Endothelial cell of umbilical vein (primary cell): ENCODE results near the gene ABLIM2. TPM values are rescaled to one million over a fixed set of nuclear protein-coding genes. Genes with fewer than 3 reads are reported as not detected.

Experiments used
- BruUV-seq: library from RNA; stranded (reverse); fragments of 400-500 nt; replicated peaks from 2 replicates; lab custom pipeline; 2021; lab: Mats Ljungman, UMichigan
- CTCF ChIA-PET: fragments of 300-600, 350-600 bp; sonication (Branson Sonifier 250); formaldehyde crosslinking; loops from one replicate; lab custom pipeline; 2021; ENCODE audit warnings: antibody characterized with exemption, inconsistent platforms; lab: Charles Lee
- POLR2A ChIA-PET: fragments of 300-600, 350-600 bp; sonication (Branson Sonifier 250); formaldehyde crosslinking; loops from one replicate; lab custom pipeline; 2021; ENCODE audit warnings: antibody characterized with exemption, inconsistent platforms; lab: Charles Lee
- DNase-seq: peaks from one replicate; pipeline ENCODE4 v3.0.0-alpha.2; 2011; ENCODE audit warnings: low read depth, low spot score
- FAIRE-seq: peaks from 2 replicates; lab custom pipeline; 2011; peaks lifted over from hg19 to GRCh38; lab: Jason Lieb, UNC
- H2AFZ ChIP-seq: 2 replicates; pipeline ENCODE4 v1.6.0; 2012; ENCODE audit warnings: low read depth, low read length, control low read depth, inconsistent platforms
- H3K27ac ChIP-seq: 2 replicates; pipeline ENCODE4 v1.5.1; 2011; ENCODE audit warnings: low read depth, mild to moderate bottlenecking, control low read depth, low read length, moderate library complexity; ENCODE audit not compliant: insufficient read depth
- H3K27me3 ChIP-seq, 2 experiments: 2 replicates each; pipeline versions ENCODE4 v1.6.0 to v1.6.1; 2011; ENCODE audit warnings: low read length in 2 of 2, mixed read lengths in 1 of 2; ENCODE audit not compliant: control insufficient read depth in 2 of 2, insufficient read depth in 2 of 2
- H3K36me3 ChIP-seq, 2 experiments: 2 replicates in 1 of 2; 3 replicates in 1 of 2; pipeline ENCODE4 v1.5.1; 2011; ENCODE audit warnings: low read length in 2 of 2, mild to moderate bottlenecking in 1 of 2, moderate library complexity in 1 of 2; ENCODE audit not compliant: control insufficient read depth in 2 of 2, insufficient read depth in 2 of 2; ENCODE audit errors: extremely low read depth in 1 of 2
- H3K4me1 ChIP-seq: 3 replicates; pipeline ENCODE4 v1.5.1; 2011; ENCODE audit warnings: mild to moderate bottlenecking, low read length; ENCODE audit not compliant: control insufficient read depth, insufficient read depth; ENCODE audit errors: extremely low read depth
- H3K4me2 ChIP-seq: 2 replicates; pipeline ENCODE4 v1.6.1; 2011; ENCODE audit warnings: low read length, control low read depth, mixed read lengths; ENCODE audit not compliant: insufficient read depth
- H3K4me3 ChIP-seq, 3 experiments: fragments of 200-600 bp in 1 of 3; sonication (generic), shearing (Covaris generic) in 1 of 3; replicated peaks in 1 of 3; 2 replicates each; pipeline ENCODE4 v1.5.1; 2011 to 2016; ENCODE audit warnings: control low read depth in 3 of 3, low read length in 3 of 3, mild to moderate bottlenecking in 2 of 3, inconsistent platforms in 1 of 3, low read depth in 1 of 3, moderate library complexity in 1 of 3; ENCODE audit not compliant: insufficient read depth in 1 of 3
- H3K79me2 ChIP-seq: 2 replicates; pipeline ENCODE4 v1.6.0; 2012; ENCODE audit warnings: low read length, inconsistent platforms; ENCODE audit not compliant: control insufficient read depth, insufficient read depth
- H3K9ac ChIP-seq: replicated peaks from 2 replicates; pipeline ENCODE3; 2011; ENCODE audit warnings: low read length, control low read depth; ENCODE audit not compliant: insufficient read depth; ENCODE audit errors: extremely low read depth
- H3K9me1 ChIP-seq: replicated peaks from 3 replicates; pipeline ENCODE4 v1.6.0; 2011; ENCODE audit warnings: mild to moderate bottlenecking, low read length; ENCODE audit not compliant: control insufficient read depth, insufficient read depth; ENCODE audit errors: extremely low read depth
- H3K9me3 ChIP-seq: replicated peaks from 2 replicates; pipeline ENCODE4 v1.5.1; 2012; ENCODE audit warnings: low read length, inconsistent platforms; ENCODE audit not compliant: control insufficient read depth, insufficient read depth
- H4K20me1 ChIP-seq: replicated peaks from 2 replicates; pipeline ENCODE3; 2011; ENCODE audit warnings: mild to moderate bottlenecking, low read length; ENCODE audit not compliant: control insufficient read depth, insufficient read depth; ENCODE audit errors: extremely low read depth
- CTCF ChIP-seq, 2 donors: IDR thresholded peaks; 1 replicate in 1 of 2; 2 replicates in 1 of 2; pipeline ENCODE4 v1.5.1; 2011; ENCODE audit warnings: low read length in 2 of 2, mild to moderate bottlenecking in 2 of 2, moderate library complexity in 2 of 2, control low read depth in 1 of 2, inconsistent platforms in 1 of 2, low read depth in 1 of 2; ENCODE audit not compliant: insufficient read depth in 1 of 2; ENCODE audit errors: extremely low read depth in 1 of 2
- EZH2 ChIP-seq: IDR thresholded peaks from 2 replicates; pipeline ENCODE4 v1.6.1; 2012; ENCODE audit warnings: borderline replicate concordance, low read depth, mild to moderate bottlenecking, moderate library complexity, low read length, inconsistent platforms; ENCODE audit not compliant: severe bottlenecking
- FOS ChIP-seq: IDR thresholded peaks from 2 replicates; pipeline ENCODE4 v1.6.1; 2011; ENCODE audit warnings: mild to moderate bottlenecking, low read length, moderate library complexity, borderline replicate concordance; ENCODE audit not compliant: insufficient read depth
- GATA2 ChIP-seq: IDR thresholded peaks from 2 replicates; pipeline ENCODE4 v1.7.0; 2011; ENCODE audit warnings: low read depth, mild to moderate bottlenecking, moderate library complexity, mixed read lengths, low read length; ENCODE audit not compliant: insufficient read length, insufficient read depth
- JUN ChIP-seq: IDR thresholded peaks from 2 replicates; pipeline ENCODE4 v1.6.1; 2011; ENCODE audit warnings: borderline replicate concordance, low read depth; ENCODE audit not compliant: insufficient read length, insufficient read depth
- MYC ChIP-seq: IDR thresholded peaks from one replicate; pipeline ENCODE4 v1.6.1; 2011; ENCODE audit warnings: mild to moderate bottlenecking, low read depth, low read length
- POLR2A ChIP-seq: IDR thresholded peaks from 2 replicates; pipeline ENCODE4 v1.6.1; 2012; ENCODE audit warnings: low read depth, mild to moderate bottlenecking, control low read depth, low read length
- POLR2AphosphoS5 ChIP-seq: IDR thresholded peaks from 2 replicates; pipeline ENCODE4 v1.6.1; 2012; ENCODE audit warnings: low read depth, mild to moderate bottlenecking, control low read depth, low read length, moderate library complexity; ENCODE audit not compliant: insufficient read depth
- dilution Hi-C: fragments of 300-500 bp; cut with MboI; formaldehyde crosslinking; loops from one replicate; pipeline ENCODE4 v1.15.0; 2019; ENCODE audit warnings: low sequenced_read_pairs; ENCODE audit not compliant: extremely low pct_ligation_motif_present
- intact Hi-C: fragments of 100-400 bp; cut with micrococcal nuclease; formaldehyde crosslinking; loops from one replicate; pipeline ENCODE4 v1.10.0; 2022
- polyA plus RNA-seq, 4 experiments: library from polyadenylated mRNA; depleted of rRNA in 3 of 4; stranded (reverse) in 3 of 4; unstranded in 1 of 4; fragments of >200 nt; gene quantifications; 2 replicates each; pipeline versions ENCODE4 v1.2.1 to v1.2.3, GENCODE V29; 2011 to 2012; ENCODE audit warnings: missing spikeins in 1 of 4
- total RNA-seq: library from RNA; stranded (reverse); gene quantifications from 2 replicates; pipeline ENCODE4 v1.2.3, GENCODE V29; 2021
- TF ChIP-seq, protein P1 (sequence below): IDR thresholded peaks from 2 replicates; pipeline ENCODE4 v1.6.1; 2011; ENCODE audit not compliant: insufficient read depth, insufficient read length

The ABLIM2 gene
- total and polyA plus RNA-seq, 2 donors (not counting 3 experiments of a cell fraction or from before 2014, with no cell fraction given), result 0.28 to 0.66 TPM

DNA sequence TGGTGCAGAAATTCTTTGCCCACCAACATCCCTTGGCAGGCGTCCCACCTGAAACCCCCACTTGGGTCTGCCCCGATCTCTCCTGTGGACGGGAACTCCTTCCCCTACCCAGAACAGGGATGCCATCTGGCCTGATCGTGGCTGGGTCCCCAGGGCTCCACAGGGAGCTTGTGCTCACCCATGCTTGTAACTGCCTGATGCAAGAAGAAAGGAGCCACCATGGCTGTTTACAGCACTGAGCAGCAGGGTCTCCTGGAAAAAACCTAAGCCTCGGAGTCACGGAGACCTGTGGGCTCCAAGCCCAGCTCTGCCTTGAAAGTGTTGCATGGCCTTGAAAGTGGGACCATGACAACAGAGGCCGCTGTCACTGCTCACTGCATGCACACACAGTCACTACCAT is 117.4 kb downstream of the ABLIM2 start:
- POLR2A ChIA-PET, result no interaction called here
- dilution Hi-C loops, result no loop called here
- no peaks in the 10 kb centered on the region for H3K79me2 ChIP-seq
- FAIRE-seq, result no peak
- BruUV-seq, result no TSS peak
- no peaks in the 10 kb centered on the region for H3K36me3 ChIP-seq
- H3K4me1 ChIP-seq, result no peaks in the 10 kb centered on the region
- H3K27me3 ChIP-seq, result peaks cover 0 to 11% of the 10 kb centered on the region in 2 experiments
- intact Hi-C loops, result no loop called here
- DNase-seq, result no peak
- CTCF ChIA-PET, result interaction anchor here (1.1 to 1.5 kb wide), 2 partner anchors 10 to 12 kb away, joined by 3 read pairs; no protein-coding TSS in a partner anchor
- H2AFZ ChIP-seq, result no peak overlapping the region
- no peak overlapping the region for H3K27ac ChIP-seq
- no peak overlapping the region for H3K9ac ChIP-seq
- no peaks in the 10 kb centered on the region for H3K9me3 ChIP-seq
- H3K4me2 ChIP-seq, result no peak overlapping the region
- H4K20me1 ChIP-seq, result no peaks in the 10 kb centered on the region
- TF ChIP-seq GATA2 (no peak), EZH2 (no peak), MYC (no peak), POLR2AphosphoS5 (no peak), CTCF (IDR thresholded peaks at IDR 0.05; ENCODE audit: extremely low read depth in 1 of 2, insufficient read depth in 1 of 2, low read depth in 1 of 2, low read length in 2 of 2) (no peak), JUN (no peak), POLR2A (no peak), FOS (no peak)
- TF ChIP-seq, protein P1, sequence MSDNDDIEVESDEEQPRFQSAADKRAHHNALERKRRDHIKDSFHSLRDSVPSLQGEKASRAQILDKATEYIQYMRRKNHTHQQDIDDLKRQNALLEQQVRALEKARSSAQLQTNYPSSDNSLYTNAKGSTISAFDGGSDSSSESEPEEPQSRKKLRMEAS, result no peak
- no peak overlapping the region for H3K4me3 ChIP-seq
- H3K9me1 ChIP-seq, result no peaks in the 10 kb centered on the region
